HepG2 (cell line): ENCODE data around the gene GPT2. TPM values are rescaled to one million over a fixed set of nuclear protein-coding genes. Genes with fewer than 3 reads are reported as not detected.

Experiments used
- CEBPZ ChIP-seq: IDR thresholded peaks from 2 replicates; pipeline ENCODE4 v1.6.1; 2012; ENCODE audit warnings: low read length, improper control_type of control experiment
- HCFC1 ChIP-seq: fragments of 150-350 bp; IDR thresholded peaks from 2 replicates; pipeline ENCODE4 v1.6.1; 2014; ENCODE audit warnings: low read depth, low read length
- MTF2 ChIP-seq: sonication (generic); formaldehyde crosslinking; IDR thresholded peaks from 2 replicates; pipeline ENCODE4 v1.5.0; 2020; ENCODE audit warnings: missing genetic modification reagents, borderline replicate concordance
- MYNN ChIP-seq: sonication (generic); formaldehyde crosslinking; IDR thresholded peaks from 2 replicates; pipeline ENCODE4 v1.4.0; 2020; ENCODE audit warnings: mild to moderate bottlenecking, low read depth, missing genetic modification reagents
- SALL2 ChIP-seq: sonication (generic); formaldehyde crosslinking; IDR thresholded peaks from 2 replicates; pipeline ENCODE4 v1.8.1; 2023; ENCODE audit warnings: mild to moderate bottlenecking, missing genetic modification reagents, inconsistent platforms
- SKI ChIP-seq: fragments of 450-650 bp; IDR thresholded peaks from one replicate; pipeline ENCODE4 v1.6.1; 2018; ENCODE audit warnings: mild to moderate bottlenecking; ENCODE audit not compliant: partially characterized antibody
- SRF ChIP-seq: IDR thresholded peaks from 2 replicates; pipeline ENCODE4 v1.6.1; 2011; ENCODE audit warnings: mild to moderate bottlenecking, low read depth, low read length, moderate library complexity
- U2AF1 ChIP-seq: fragments of 200-400 bp; formaldehyde crosslinking; optimal IDR thresholded peaks from 2 replicates; pipeline ENCODE3; 2017; ENCODE audit warnings: mild to moderate bottlenecking, low read depth, low read length
- ZBTB21 ChIP-seq: sonication (generic); formaldehyde crosslinking; IDR thresholded peaks from 2 replicates; pipeline ENCODE4 v1.4.0; 2020; ENCODE audit warnings: missing genetic modification reagents
- ZFAT ChIP-seq: sonication (generic); formaldehyde crosslinking; conservative IDR thresholded peaks from 2 replicates; pipeline ENCODE4 v1.8.1; 2023; ENCODE audit warnings: missing genetic modification reagents, inconsistent platforms
- ZKSCAN1 ChIP-seq: fragments of 150-350 bp; IDR thresholded peaks from 2 replicates; pipeline ENCODE4 v1.6.1; 2014; ENCODE audit warnings: low read length
- ZNF224 ChIP-seq: sonication (generic); formaldehyde crosslinking; IDR thresholded peaks from 2 replicates; pipeline ENCODE4 v1.5.0; 2020; ENCODE audit warnings: mild to moderate bottlenecking, missing genetic modification reagents
- ZNF513 ChIP-seq: sonication (generic); formaldehyde crosslinking; conservative IDR thresholded peaks from 2 replicates; pipeline ENCODE4 v1.5.0; 2020; ENCODE audit warnings: missing genetic modification reagents
- ZNF552 ChIP-seq: sonication (generic); formaldehyde crosslinking; IDR thresholded peaks from 2 replicates; pipeline ENCODE4 v1.9.0; 2022; ENCODE audit warnings: missing genetic modification reagents, mild to moderate bottlenecking, borderline replicate concordance
- ZNF703 ChIP-seq: sonication (generic); formaldehyde crosslinking; IDR thresholded peaks from 2 replicates; pipeline ENCODE4 v1.5.1; 2020; ENCODE audit warnings: missing genetic modification reagents, mild to moderate bottlenecking, moderate library complexity, borderline replicate concordance
- ZNF720 ChIP-seq: sonication (generic); formaldehyde crosslinking; IDR thresholded peaks from 2 replicates; pipeline ENCODE4 v1.4.0; 2020; ENCODE audit warnings: missing genetic modification reagents
- ZNF781 ChIP-seq: sonication (generic); formaldehyde crosslinking; IDR thresholded peaks from 2 replicates; pipeline ENCODE4 v1.5.1; 2020; ENCODE audit warnings: borderline replicate concordance, mild to moderate bottlenecking, missing genetic modification reagents; ENCODE audit errors: not compliant biosample characterization
- ZSCAN29 ChIP-seq: sonication (generic); formaldehyde crosslinking; conservative IDR thresholded peaks from 2 replicates; pipeline ENCODE4 v1.4.0; 2020; ENCODE audit warnings: mild to moderate bottlenecking, missing genetic modification reagents
- polyA plus RNA-seq, 8 experiments: library from polyadenylated mRNA; depleted of rRNA in 3 of 8; stranded (reverse) in 7 of 8; unstranded in 1 of 8; fragments of >200 nt; fragmentation: Illumina TruSeq in 4 of 8; extraction: Trizol in 4 of 8; gene quantifications; 2 replicates each; pipeline versions ENCODE4 v1.2.1 to v1.2.3, GENCODE V29; 2011 to 2016; ENCODE audit warnings: low read depth in 4 of 8, missing spikeins in 1 of 8, mixed read lengths in 1 of 8; ENCODE audit not compliant: insufficient read depth in 1 of 8
- total RNA-seq, 5 experiments: library from RNA; depleted of rRNA; stranded (reverse); fragments of >200 nt; fragmentation: Illumina TruSeq; extraction: Trizol; gene quantifications; 2 replicates each; pipeline ENCODE4 v1.2.3, GENCODE V29; 2016; ENCODE audit warnings: low read depth in 1 of 5
- TF ChIP-seq, protein P1 (sequence below): sonication (generic); formaldehyde crosslinking; IDR thresholded peaks from 2 replicates; pipeline ENCODE4 v1.5.0; 2020; ENCODE audit warnings: missing genetic modification reagents
- TF ChIP-seq, protein P2 (sequence below): sonication (generic); formaldehyde crosslinking; IDR thresholded peaks from 2 replicates; pipeline ENCODE4 v1.5.0; 2020; ENCODE audit warnings: mild to moderate bottlenecking, missing genetic modification reagents
- TF ChIP-seq, protein P3 (sequence below): sonication (generic); formaldehyde crosslinking; IDR thresholded peaks from 2 replicates; pipeline ENCODE4 v1.9.0; 2021; ENCODE audit warnings: missing genetic modification reagents, borderline replicate concordance

GPT2 gene
- total and polyA plus RNA-seq, 2 of the 13 experiments (the other 11 are each of a cell fraction or from before 2014, with no cell fraction given), result 138 to 267 TPM

- TF ChIP-seq, protein P1, sequence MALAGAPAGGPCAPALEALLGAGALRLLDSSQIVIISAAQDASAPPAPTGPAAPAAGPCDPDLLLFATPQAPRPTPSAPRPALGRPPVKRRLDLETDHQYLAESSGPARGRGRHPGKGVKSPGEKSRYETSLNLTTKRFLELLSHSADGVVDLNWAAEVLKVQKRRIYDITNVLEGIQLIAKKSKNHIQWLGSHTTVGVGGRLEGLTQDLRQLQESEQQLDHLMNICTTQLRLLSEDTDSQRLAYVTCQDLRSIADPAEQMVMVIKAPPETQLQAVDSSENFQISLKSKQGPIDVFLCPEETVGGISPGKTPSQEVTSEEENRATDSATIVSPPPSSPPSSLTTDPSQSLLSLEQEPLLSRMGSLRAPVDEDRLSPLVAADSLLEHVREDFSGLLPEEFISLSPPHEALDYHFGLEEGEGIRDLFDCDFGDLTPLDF (CRISPR knock-in tag), result no peak
- TF ChIP-seq ZSCAN29 (CRISPR knock-in tag) (no peak), ZKSCAN1 (no peak), ZFAT (CRISPR knock-in tag) (no peak), MTF2 (CRISPR knock-in tag) (no peak), ZBTB21 (CRISPR knock-in tag) (no peak), ZNF224 (CRISPR knock-in tag) (no peak), ZNF552 (CRISPR knock-in tag) (no peak), SALL2 (CRISPR knock-in tag) (no peak), MYNN (CRISPR knock-in tag) (no peak), CEBPZ (no peak), SRF (no peak), SKI (peak; percentile 40), U2AF1 (no peak), ZNF720 (CRISPR knock-in tag) (no peak), HCFC1 (no peak), ZNF513 (CRISPR knock-in tag) (no peak), ZNF781 (CRISPR knock-in tag) (peak; percentile 18), ZNF703 (no peak)
- TF ChIP-seq, protein P2, sequence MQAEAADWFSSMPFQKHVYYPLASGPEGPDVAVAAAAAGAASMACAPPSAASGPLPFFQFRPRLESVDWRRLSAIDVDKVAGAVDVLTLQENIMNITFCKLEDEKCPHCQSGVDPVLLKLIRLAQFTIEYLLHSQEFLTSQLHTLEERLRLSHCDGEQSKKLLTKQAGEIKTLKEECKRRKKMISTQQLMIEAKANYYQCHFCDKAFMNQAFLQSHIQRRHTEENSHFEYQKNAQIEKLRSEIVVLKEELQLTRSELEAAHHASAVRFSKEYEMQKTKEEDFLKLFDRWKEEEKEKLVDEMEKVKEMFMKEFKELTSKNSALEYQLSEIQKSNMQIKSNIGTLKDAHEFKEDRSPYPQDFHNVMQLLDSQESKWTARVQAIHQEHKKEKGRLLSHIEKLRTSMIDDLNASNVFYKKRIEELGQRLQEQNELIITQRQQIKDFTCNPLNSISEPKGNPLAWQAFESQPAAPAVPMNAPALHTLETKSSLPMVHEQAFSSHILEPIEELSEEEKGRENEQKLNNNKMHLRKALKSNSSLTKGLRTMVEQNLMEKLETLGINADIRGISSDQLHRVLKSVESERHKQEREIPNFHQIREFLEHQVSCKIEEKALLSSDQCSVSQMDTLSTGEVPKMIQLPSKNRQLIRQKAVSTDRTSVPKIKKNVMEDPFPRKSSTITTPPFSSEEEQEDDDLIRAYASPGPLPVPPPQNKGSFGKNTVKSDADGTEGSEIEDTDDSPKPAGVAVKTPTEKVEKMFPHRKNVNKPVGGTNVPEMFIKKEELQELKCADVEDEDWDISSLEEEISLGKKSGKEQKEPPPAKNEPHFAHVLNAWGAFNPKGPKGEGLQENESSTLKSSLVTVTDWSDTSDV (CRISPR knock-in tag), result no peak
- TF ChIP-seq, protein P3, sequence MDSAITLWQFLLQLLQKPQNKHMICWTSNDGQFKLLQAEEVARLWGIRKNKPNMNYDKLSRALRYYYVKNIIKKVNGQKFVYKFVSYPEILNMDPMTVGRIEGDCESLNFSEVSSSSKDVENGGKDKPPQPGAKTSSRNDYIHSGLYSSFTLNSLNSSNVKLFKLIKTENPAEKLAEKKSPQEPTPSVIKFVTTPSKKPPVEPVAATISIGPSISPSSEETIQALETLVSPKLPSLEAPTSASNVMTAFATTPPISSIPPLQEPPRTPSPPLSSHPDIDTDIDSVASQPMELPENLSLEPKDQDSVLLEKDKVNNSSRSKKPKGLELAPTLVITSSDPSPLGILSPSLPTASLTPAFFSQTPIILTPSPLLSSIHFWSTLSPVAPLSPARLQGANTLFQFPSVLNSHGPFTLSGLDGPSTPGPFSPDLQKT (CRISPR knock-in tag), result no peak
Observed at GRCh38 chr16:46948548-46949166, 64.5 kb downstream of the GPT2 start (continued).
